Type B pancreatic cell (in vitro differentiated cells): ENCODE results near the gene CFAP73. TPM values are rescaled to one million over a fixed set of nuclear protein-coding genes. Genes with fewer than 3 reads are reported as not detected.

Source experiments
- DNase-seq: peaks from one replicate; pipeline ENCODE4 v3.0.0; 2021; ENCODE audit warnings: mixed read lengths; ENCODE audit not compliant: unreplicated experiment; ENCODE audit errors: extremely low spot score
- H3K27ac Mint-ChIP-seq: 2 replicates; pipeline ENCODE4 v1.8.0; 2021; ENCODE audit warnings: mild to moderate bottlenecking, mixed read lengths
- H3K27me3 Mint-ChIP-seq: 2 replicates; pipeline ENCODE4 v1.8.0; 2021; ENCODE audit warnings: mixed read lengths
- H3K36me3 Mint-ChIP-seq: 2 replicates; pipeline ENCODE4 v1.8.0; 2021; ENCODE audit warnings: mixed read lengths
- H3K4me1 Mint-ChIP-seq: one replicate; pipeline ENCODE4 v1.8.0; 2021; ENCODE audit warnings: mixed read lengths; ENCODE audit not compliant: unreplicated experiment
- H3K4me3 Mint-ChIP-seq: 2 replicates; pipeline ENCODE4 v1.8.0; 2021; ENCODE audit warnings: mild to moderate bottlenecking, mixed read lengths
- H3K9me3 Mint-ChIP-seq: 2 replicates; pipeline ENCODE4 v1.8.0; 2021; ENCODE audit warnings: mixed read lengths
- CTCF ChIP-seq: fragments of 200-600 bp; sonication (generic); conservative IDR thresholded peaks from 2 replicates; pipeline ENCODE4 v1.5.0; 2021; ENCODE audit warnings: antibody characterized with exemption, mild to moderate bottlenecking
- total RNA-seq: library from RNA; stranded (reverse); gene quantifications from 2 replicates; pipeline ENCODE4 v1.2.1, GENCODE V29; 2021; ENCODE audit warnings: low replicate concordance

CFAP73 gene
- total RNA-seq, 1 donor from 2014 or later: 0.27 TPM

- H3K27ac Mint-ChIP-seq: no peak overlapping the region
- peaks cover 33% of the 10 kb centered on the region for H3K27me3 Mint-ChIP-seq
- TF ChIP-seq CTCF: no peak
- no peak for DNase-seq
- no peaks in the 10 kb centered on the region for H3K36me3 Mint-ChIP-seq
- H3K9me3 Mint-ChIP-seq: no peaks in the 10 kb centered on the region
- no peak overlapping the region for H3K4me3 Mint-ChIP-seq
- H3K4me1 Mint-ChIP-seq: no peaks in the 10 kb centered on the region
These were observed 21.7 kb upstream of the CFAP73 start for GRCh38 chr12:113127791-113128199.

- no peak for TF ChIP-seq CTCF
- no peak for DNase-seq
- Mint-ChIP-seq H3K4me3 (no peak overlapping the region), H3K27ac (no peak overlapping the region), H3K36me3 (no peaks in the 10 kb centered on the region), H3K9me3 (no peaks in the 10 kb centered on the region), H3K4me1 (no peaks in the 10 kb centered on the region), H3K27me3 (peaks cover 33% of the 10 kb centered on the region)
These were observed 20.5 kb upstream of the CFAP73 start for GRCh38 chr12:113128802-113129663.

GRCh38 chr12:113129664-113130456 lies 19.7 kb upstream of the CFAP73 start:
- Mint-ChIP-seq H3K36me3 (no peaks in the 10 kb centered on the region), H3K9me3 (no peaks in the 10 kb centered on the region), H3K4me3 (no peak overlapping the region), H3K4me1 (no peaks in the 10 kb centered on the region), H3K27me3 (peaks cover 37% of the 10 kb centered on the region), H3K27ac (no peak overlapping the region)
- no peak for DNase-seq
- no peak for TF ChIP-seq CTCF

GRCh38 chr12:113130457-113131135 lies 18.9 kb upstream of the CFAP73 start:
- no peak overlapping the region for H3K4me3 Mint-ChIP-seq
- no peaks in the 10 kb centered on the region for H3K36me3 Mint-ChIP-seq
- no peaks in the 10 kb centered on the region for H3K4me1 Mint-ChIP-seq
- no peak for DNase-seq
- no peak overlapping the region for H3K27ac Mint-ChIP-seq
- H3K9me3 Mint-ChIP-seq: no peaks in the 10 kb centered on the region
- TF ChIP-seq CTCF: peak; percentile 14
- peaks cover 43% of the 10 kb centered on the region for H3K27me3 Mint-ChIP-seq

GRCh38 chr12:113131556-113131955 lies 18.0 kb upstream of the CFAP73 start:
- no peaks in the 10 kb centered on the region for H3K36me3 Mint-ChIP-seq
- H3K4me3 Mint-ChIP-seq: no peak overlapping the region
- H3K27ac Mint-ChIP-seq: no peak overlapping the region
- peaks cover 51% of the 10 kb centered on the region for H3K27me3 Mint-ChIP-seq
- no peaks in the 10 kb centered on the region for H3K4me1 Mint-ChIP-seq
- no peak for TF ChIP-seq CTCF
- DNase-seq: no peak
- no peaks in the 10 kb centered on the region for H3K9me3 Mint-ChIP-seq
